A549 treated with DMSO at 1 μM for 4 hours (cell line): ENCODE results near the gene GLT6D1. TPM values are rescaled to one million over a fixed set of nuclear protein-coding genes. Genes with fewer than 3 reads are reported as not detected.

Source experiments
- total RNA-seq: library from RNA; stranded (reverse); fragments of 200-300 nt; extraction: Qiagen RNA extraction; gene quantifications from 5 replicates; pipeline ENCODE4 v1.2.3, GENCODE V29; 2022; ENCODE audit warnings: low read depth

GLT6D1 gene
- not detected in 5 replicates for total RNA-seq

DNA sequence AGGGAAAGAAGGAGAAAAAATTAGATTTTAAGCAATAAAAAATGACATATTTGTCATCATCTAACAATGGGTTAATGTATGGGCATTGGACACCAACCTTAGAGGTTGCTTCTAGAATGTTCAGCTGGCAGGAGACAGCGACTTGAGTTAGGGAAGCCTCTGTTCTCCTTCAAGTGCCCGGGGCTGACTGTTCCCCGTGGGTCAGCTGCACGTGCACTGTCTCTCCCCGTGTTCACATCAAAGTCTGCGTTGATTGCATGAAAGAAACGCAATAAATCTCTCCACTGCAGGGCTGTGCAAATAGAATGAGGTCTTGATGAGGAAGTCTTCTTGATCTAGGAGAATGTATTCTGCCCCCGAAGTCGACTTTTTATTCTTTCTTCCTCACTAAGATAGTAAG is at the start of gene GLT6D1:
GLT6D1 (minus strand) TSS at position 345 of the 400 bp plus-strand sequence. CDS start 353 bp downstream, outside the sequence.

GRCh38 chr9:135662758-135663450 is 23.6 kb upstream of the GLT6D1 start, which contains the start of gene LCN9:
Gene LCN9 (plus strand): TSS chr9:135663309. CDS start chr9:135663322, 13 bp downstream.

Other genes with a start within 250 kb of the GLT6D1 start
- 15.0 to 20.1 TPM (median 19.0 TPM) in 5 replicates for gene PPP1R26, start 159.8 kb downstream of the GLT6D1 start, total RNA-seq
- 111 to 136 TPM (median 122 TPM) in 5 replicates for gene MRPS2, start 138.9 kb downstream of the GLT6D1 start, total RNA-seq
- not detected in 5 replicates for gene LCN1, start 118.1 kb downstream of the GLT6D1 start, total RNA-seq
- gene OBP2A, start 93.4 kb downstream of the GLT6D1 start, total RNA-seq: 0.14 TPM in 1 of 5 replicates, not detected in the others
- 0.13 to 0.46 TPM (median 0.20 TPM) in 3 of 5 replicates, not detected in the others for gene PAEP, start 77.8 kb downstream of the GLT6D1 start, total RNA-seq
- not detected in 5 replicates for gene LCN9, start 23.8 kb upstream of the GLT6D1 start, total RNA-seq
- not detected in 5 replicates for gene SOHLH1, start 59.9 kb upstream of the GLT6D1 start, total RNA-seq
- gene KCNT1, start 62.6 kb upstream of the GLT6D1 start, total RNA-seq: not detected in 5 replicates